NB4 (cell line): ENCODE data around the gene PAPSS2.

Experiments
- POLR2A ChIP-seq: IDR thresholded peaks from 2 replicates; pipeline ENCODE4 v1.6.1; 2011; ENCODE audit warnings: mild to moderate bottlenecking; ENCODE audit not compliant: insufficient read length; ENCODE audit errors: extremely low read depth
- TF ChIP-seq, protein P1 (sequence below): IDR thresholded peaks from one replicate; pipeline ENCODE4 v1.5.1; 2012; ENCODE audit warnings: low read depth, low read length
- TF ChIP-seq, protein P2 (sequence below): IDR thresholded peaks from 2 replicates; pipeline ENCODE4 v1.6.1; 2011; ENCODE audit warnings: low read depth, low read length

DNA sequence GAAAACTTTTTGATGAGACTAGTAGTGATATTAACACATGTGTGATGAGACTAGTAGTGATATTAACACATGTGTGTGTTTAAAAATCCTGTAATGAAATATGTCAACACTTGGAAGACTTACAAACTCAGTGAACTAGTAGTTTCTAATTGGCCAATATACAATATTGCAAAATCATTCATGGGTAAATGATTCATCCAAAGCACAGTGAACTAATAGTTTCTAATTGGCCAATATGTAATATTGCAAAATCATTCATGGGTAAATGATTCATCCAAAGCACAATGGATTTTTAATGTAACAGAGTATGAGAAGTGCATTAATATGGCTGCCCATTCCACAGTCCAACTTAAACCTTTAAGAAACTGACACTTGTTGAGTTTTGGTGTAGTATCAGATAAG is 80.6 kb downstream of the PAPSS2 start:
- TF ChIP-seq, protein P1, sequence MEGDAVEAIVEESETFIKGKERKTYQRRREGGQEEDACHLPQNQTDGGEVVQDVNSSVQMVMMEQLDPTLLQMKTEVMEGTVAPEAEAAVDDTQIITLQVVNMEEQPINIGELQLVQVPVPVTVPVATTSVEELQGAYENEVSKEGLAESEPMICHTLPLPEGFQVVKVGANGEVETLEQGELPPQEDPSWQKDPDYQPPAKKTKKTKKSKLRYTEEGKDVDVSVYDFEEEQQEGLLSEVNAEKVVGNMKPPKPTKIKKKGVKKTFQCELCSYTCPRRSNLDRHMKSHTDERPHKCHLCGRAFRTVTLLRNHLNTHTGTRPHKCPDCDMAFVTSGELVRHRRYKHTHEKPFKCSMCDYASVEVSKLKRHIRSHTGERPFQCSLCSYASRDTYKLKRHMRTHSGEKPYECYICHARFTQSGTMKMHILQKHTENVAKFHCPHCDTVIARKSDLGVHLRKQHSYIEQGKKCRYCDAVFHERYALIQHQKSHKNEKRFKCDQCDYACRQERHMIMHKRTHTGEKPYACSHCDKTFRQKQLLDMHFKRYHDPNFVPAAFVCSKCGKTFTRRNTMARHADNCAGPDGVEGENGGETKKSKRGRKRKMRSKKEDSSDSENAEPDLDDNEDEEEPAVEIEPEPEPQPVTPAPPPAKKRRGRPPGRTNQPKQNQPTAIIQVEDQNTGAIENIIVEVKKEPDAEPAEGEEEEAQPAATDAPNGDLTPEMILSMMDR: no peak
- TF ChIP-seq POLR2A: no peak
- TF ChIP-seq, protein P2, sequence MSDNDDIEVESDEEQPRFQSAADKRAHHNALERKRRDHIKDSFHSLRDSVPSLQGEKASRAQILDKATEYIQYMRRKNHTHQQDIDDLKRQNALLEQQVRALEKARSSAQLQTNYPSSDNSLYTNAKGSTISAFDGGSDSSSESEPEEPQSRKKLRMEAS: no peak; the same call in 1 of the 2 replicates
